Stimulated activated CD4-positive, alpha-beta T cell treated with anti-CD3 and anti-CD28 coated beads, Interleukin-15, amount 100 ng/mL, for 48 hours (primary cell): ENCODE measurements around the gene GSC.
A peak's percentile ranks its signal among the peaks of the same experiment; 100 is the strongest.
"Not testable (repeated sequence)": the region's sequence is repeated elsewhere in the genome, so short reads cannot be mapped to it uniquely, and the experiment has no call there.

Experiments
- DNase-seq, 2 donors: peaks; one replicate each; pipeline ENCODE4 v3.0.0-alpha.2; 2020; ENCODE audit warnings: low read depth in 2 of 2

Gene GSC

GRCh38 chr14:94771906-94772490 is 2.1 kb upstream of the GSC start:
- DNase-seq: no peak

GRCh38 chr14:94771158-94771905 is 1.4 kb upstream of the GSC start:
- no peak for DNase-seq

DNA sequence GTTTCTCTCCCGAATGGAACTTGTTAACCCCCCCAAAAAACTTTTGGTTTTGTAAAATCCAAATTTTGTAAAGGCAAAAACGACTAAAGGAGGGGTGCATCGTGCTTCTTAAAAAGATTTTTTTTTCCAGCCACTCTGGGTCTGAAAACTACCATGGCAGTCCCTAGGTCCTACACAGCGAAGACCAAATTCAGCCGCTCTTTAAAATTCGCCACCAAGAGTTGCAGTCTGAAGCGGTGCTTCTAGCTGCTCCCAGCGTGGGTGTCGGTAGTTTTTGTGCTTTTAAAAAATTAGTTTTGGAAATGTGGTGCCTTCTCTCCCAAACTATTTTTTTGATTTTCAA is 873 bp upstream of the GSC start:
- DNase-seq: no peak

GRCh38 chr14:94770251-94770749 is 387 bp upstream of the GSC start:
- no peak for DNase-seq

DNA sequence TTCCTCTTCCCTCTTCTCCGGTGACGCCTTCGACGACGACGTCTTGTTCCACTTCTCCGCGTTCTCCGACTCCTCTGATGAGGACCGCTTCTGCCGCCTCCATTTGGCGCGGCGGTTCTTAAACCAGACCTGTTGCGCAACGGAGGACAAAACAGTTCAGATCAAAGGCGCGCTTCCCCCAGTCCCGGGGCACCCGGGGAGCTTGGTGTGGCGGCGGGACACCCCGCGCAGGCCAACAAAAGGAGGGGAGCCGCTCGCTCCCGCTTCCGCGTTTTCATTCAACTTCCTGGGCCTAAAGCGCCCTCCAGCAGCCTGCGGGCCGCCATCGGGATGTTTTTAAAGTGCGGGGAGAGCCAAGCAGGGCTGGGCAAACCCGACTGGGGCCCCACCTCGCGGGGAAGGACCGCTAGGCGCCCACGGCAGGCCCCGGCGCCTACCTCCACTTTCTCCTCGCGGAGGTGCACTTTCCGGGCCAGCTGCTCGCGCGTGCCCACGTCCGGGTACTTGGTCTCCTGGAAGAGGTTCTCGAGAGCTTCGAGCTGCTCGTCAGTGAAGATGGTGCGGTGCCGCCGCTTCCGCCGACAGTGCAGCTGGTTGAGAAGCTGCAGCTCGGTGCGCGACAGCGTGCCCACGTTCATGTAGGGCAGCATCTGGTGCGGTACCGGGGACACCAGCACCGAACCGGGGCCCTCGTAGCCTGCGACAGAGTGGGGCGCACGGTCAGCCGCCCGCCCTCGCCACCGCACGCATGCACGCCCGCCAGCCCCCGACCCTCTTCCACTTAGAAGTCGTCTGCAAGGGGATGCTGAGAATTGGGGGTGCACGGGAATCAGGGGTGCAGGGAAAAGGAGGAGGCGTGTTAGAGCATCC is 1.2 kb downstream of the GSC start:
- peak in 1 of 2 donors; percentile 20 for DNase-seq

DNA sequence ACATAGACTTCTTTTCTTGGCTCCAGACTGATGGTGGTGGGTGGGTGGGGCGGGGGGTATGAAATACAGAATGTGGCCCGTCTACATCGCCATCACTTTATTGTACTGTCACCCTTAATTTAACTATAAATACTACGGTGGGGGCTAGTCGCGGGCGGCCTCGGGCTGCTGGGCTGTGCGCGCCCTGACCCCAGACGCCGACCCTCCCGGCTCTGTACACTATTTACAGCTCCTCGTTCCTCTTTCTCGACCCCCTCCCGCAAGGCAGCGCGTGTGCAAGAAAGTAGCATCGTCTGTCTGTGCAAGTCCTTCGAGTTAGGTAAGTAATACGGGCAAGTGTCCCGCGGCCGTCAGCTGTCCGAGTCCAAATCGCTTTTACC is 1.8 kb downstream of the GSC start:
- no peak for DNase-seq

DNA sequence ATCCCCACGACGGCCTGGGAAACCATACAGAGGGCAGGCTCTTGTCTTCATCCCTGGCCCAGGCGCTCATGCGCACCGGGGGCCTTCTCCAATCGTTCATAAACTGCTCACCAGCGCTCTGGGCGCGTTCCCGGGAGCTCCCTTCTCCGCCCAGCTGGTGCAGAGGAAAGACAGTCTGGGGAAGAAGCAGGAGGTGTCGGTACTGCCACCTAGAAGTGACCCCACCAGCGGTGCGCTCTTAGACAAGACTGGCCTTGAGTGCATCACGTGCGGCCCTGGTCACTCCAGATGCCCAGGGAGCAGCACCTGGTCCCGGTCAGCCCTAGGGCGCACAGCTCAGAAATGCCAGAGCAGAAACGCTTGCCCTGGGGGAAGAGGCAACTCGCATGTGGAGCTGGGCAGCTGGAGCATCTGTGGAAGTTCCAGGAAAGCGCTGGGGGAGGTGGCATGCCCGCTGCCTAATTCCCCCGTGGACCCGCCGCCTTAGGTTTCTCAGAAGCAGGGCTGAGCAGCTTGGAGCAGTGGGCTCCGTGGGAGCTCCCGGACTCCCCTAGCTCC is 2.5 kb downstream of the GSC start:
- no peak for DNase-seq

DNA sequence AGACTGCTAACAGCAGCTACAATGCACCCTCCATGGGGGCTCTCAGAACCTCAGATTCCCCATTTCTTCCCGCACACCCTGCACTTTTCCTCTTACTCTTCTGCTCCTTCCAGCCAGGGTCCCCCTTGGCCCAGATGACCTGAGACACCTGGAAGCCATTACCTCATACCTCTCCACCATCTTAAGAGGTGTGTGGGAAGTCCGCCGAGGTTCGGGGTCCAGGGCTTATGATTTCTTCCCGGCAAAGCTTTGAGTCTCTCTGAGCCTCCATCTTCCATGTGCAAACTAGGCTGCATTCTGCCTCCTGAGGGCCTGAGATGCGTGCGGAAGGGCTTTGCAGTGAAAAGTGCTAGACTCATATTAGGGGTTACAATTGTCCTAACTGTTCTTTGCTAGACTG is 5.3 kb downstream of the GSC start:
- DNase-seq: no peak

DNA sequence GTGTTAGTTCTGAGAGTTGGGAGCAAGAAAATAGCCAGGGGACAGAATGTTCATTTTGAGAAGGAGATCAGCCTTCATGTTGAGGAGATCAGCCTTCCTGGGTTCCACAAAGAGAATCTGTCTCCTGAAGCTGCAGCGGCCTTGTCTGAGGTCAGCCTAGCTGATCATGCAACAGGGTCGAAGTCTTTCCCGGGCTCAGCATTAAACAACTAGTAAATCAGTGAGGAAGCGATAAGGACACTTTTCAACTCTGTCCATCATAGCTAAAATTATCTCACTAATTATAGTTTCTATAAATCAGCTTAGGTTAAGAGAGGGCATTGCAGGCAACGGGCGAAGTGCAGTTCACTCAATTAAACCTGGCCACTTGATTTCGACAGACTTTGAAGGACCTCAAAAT is 7.5 kb downstream of the GSC start:
- DNase-seq: no peak

DNA sequence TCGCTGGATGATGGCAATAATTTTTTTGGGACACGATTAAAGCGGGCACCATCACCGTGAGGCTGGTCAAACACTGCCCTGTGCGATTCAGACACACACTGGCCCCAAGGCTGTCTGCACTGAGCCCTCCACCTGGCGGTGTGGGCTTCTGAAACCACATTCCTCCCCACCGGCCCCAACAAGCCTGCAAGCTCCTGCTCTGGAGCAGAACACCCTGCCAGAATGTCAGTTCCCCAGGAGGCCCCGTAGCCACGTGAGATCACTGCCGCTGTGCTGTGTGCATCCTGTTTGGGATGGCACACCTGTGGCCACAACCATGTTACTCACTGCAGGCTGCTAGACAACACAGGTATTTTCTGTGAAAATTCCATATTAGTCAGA is 7.9 kb downstream of the GSC start:
- DNase-seq: no peak

DNA sequence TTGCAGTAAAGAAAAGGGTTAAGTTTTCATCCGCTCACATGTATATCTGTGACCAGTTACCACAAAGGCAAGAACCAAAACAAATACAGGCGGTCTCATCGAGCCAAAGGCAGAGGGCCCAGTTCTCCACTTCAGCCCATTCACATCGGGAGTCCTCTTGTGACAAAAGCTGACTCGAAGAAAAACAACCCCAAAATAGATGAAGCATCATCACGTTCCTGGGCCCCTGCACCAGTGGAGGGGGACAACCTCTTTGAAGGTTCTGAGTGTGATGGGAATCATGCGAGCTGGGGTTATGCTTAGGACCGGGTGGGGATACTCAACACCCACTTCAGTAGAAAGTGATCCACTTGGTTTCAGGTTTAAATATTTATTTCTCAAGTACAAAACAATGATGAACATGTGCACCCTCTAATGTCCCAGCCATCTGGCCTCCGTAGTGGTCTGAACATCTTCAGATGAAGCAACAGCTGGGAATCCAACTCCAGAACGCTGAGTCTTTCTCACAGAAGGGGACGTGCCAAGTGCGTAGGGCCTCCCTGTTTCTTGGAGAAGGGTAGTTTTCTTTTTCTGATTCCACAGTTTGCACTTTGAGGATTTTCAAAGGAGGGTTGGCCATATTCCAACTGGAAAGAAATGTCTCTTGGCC is 8.4 kb downstream of the GSC start:
- DNase-seq: no peak

DNA sequence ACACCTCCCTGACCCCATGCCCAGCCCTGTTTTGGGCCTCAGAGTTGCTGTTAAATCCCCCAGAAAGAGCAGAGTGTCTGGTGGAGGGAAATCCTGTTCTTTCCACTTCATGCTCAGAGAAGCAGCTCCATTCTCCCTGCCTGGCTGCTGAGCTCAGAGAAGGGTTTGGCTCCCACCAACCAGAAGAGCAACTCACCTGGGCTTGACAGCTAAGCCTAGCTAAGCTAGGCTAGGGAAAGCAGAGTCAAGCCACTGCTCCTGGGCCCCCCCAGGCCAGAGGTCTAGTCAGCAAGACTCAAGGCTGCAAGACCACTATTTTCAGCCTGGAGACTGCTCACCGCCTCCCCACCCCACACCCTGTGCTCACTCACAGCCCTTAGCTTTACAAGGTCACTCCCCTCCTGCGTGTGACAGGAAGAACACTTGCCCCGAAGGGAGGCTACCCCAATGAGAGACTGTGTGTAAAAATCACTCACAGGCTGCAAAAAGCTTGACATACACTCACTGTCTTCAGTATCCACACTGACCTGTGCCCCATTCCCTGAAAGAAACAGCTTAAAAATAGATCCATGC is 13.5 kb downstream of the GSC start:
- DNase-seq: no peak

DNA sequence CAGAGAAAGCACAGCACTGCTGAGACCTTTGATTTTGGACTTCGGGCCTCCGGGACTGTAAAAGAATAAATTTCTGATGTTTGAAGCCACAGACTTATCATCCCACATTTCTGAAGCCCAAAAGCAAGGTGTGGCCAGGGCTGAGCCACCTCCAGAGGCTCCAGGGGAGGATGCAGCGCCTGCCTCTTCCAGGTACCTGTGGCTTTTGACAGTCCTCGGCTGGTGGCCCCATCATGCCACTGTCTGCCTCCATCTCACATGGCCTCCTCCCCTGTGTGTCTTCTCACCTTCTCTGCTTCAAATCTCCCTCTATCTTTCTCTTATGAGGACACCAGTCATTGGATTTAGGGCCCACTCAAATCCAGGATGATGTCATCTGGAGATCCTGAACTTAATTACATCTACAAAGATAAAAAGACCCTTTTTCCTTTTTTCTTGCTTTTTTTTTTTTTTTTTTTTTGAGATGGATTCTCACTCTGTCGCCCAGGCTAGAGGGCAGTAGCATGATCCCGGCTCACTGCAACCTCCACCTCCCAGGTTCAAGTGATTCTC is 15.4 kb downstream of the GSC start:
- no peak for DNase-seq

DNA sequence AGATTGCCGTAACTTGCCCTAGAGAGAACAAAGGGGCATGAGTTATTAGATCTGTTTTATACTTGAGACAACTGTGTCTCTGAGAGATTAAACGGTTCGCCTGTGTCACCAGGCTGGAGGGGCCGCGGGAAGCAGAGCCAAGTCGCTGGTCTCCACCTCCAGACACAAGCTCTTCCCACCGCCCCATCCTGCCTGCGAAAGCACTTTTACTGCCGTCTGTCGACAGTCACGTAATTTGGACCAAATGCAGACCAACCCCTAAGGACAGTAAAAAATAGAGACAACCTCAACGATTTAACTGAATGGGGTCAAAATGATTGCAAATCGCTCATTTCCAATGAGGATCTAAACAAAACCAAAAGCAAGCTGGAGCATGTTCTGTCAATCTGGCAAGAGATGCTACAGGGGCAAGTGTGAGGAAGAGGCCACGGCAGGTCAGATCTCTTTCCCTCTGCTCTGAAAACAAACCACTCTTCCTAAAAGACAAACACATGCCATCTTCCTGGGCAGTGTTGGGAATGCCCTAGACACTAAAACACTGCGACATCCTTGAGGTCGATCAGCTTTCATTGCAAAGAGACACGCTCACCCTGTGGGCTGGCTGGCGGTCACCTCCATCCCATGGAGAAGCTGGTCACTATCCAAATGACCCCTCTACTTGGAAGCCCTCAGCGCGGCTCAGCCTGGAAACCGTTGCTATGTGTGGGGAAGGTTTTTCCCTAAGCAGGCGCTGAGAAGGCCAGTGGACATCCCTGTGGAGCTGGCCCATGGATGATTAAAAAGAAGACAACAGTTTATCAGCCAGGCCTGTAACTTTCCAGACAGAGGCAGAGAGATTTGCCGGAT is 17.1 kb downstream of the GSC start:
- DNase-seq: no peak

DNA sequence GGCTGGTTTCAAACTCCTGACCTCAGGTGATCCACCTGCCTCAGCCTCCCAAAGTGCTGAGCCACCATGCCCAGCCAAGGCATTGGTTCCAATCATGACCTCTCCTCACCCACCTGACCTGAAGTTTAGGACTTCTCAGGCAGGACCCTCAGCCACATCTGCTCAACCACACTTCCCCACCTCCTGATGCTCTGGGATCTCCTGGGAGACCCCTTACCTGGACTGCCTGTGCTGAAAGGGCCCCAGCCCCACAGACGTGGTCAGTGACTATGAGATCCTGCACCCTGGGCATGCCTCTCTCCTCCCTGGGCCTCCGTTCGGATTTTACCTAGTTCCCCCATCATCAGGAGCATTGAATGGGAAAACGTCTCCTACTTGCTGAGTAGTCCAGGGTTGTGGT is 18.0 kb downstream of the GSC start:
- no peak for DNase-seq

- no peak for DNase-seq
Measured at GRCh38 chr14:94751321-94751720, 18.6 kb downstream of the GSC start.

DNA sequence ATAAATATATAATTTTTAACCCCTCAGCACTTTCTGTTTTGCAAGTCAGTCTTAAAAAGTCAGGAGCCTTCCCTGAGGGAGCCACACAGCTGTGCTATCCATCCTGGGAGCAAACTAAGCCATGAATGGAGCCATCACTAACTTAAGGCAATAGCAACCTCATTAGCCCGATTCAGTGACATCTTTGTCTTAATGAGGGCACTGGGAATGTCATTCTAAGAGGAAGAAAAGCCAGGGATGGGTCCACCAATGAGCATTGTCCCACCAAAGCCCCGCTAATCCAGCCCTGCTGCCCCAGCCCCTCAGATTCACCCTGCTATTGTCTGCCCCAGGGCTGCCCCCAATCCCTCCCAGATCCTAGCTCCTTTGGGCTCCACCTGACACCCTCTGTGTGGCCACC is 19.5 kb downstream of the GSC start:
- no peak for DNase-seq

- no peak for DNase-seq
Measured at GRCh38 chr14:94748667-94749347, 21.1 kb downstream of the GSC start.

DNA sequence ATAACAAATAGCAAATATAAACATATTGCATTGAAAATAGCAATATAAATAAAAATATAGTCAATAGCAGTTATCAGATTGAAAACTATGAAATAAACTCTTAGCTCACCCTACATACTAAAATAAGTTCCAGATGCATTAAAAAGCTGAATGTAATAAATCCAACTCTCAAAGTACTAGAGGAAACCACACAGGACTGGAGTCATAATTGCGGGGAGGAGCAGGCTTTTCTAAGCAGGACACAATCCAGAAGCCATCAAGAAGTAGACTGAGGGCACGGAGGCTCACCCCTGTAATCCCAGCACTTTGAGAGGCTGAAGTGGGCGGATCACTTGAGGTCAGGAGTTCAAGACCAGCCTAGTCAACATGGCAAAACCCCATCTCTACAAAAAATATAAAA is 22.2 kb downstream of the GSC start:
- DNase-seq: no peak

- DNase-seq: not testable (repeated sequence)
Measured at GRCh38 chr14:94747153-94747552, 22.8 kb downstream of the GSC start.
